Karpas-422 (cell line): ENCODE measurements around the gene RSU1. TPM values are rescaled to one million over a fixed set of nuclear protein-coding genes. Genes with fewer than 3 reads are reported as not detected.

Experiments
- DNase-seq: peaks from one replicate; pipeline ENCODE4 v3.0.0-alpha.2; 2015
- H2AFZ ChIP-seq: fragments of 200-600 bp; sonication (generic); 2 replicates; pipeline ENCODE4 v1.6.1; 2014; ENCODE audit warnings: antibody characterized with exemption, low read length, mixed read lengths
- H3K27ac ChIP-seq: fragments of 200-600 bp; sonication (generic); 2 replicates; pipeline ENCODE4 v1.5.1; 2014; ENCODE audit warnings: mild to moderate bottlenecking, low read length, moderate library complexity
- H3K27me3 ChIP-seq: fragments of 200-600 bp; sonication (generic); 2 replicates; pipeline ENCODE4 v1.6.1; 2014; ENCODE audit warnings: low read length, mixed read lengths
- H3K36me3 ChIP-seq: fragments of 200-600 bp; sonication (generic); 2 replicates; pipeline ENCODE4 v1.6.1; 2014; ENCODE audit warnings: low read length, mixed read lengths; ENCODE audit not compliant: insufficient read depth
- H3K4me1 ChIP-seq: fragments of 200-600 bp; sonication (generic); 2 replicates; pipeline ENCODE4 v1.6.1; 2014; ENCODE audit warnings: mild to moderate bottlenecking, low read length, mixed read lengths
- H3K4me2 ChIP-seq: fragments of 200-600 bp; sonication (generic); 2 replicates; pipeline ENCODE4 v1.6.1; 2014; ENCODE audit warnings: low read length, low read depth, mild to moderate bottlenecking; ENCODE audit not compliant: poor library complexity, severe bottlenecking
- H3K4me3 ChIP-seq: fragments of 200-600 bp; sonication (generic); 2 replicates; pipeline ENCODE4 v1.5.1; 2014; ENCODE audit warnings: mild to moderate bottlenecking, antibody characterized with exemption, low read length, mixed read lengths
- H3K79me2 ChIP-seq: fragments of 200-600 bp; sonication (generic); 2 replicates; pipeline ENCODE4 v1.6.1; 2014; ENCODE audit warnings: mild to moderate bottlenecking, low read length, mixed read lengths
- H3K9ac ChIP-seq: fragments of 200-600 bp; sonication (generic); 2 replicates; pipeline ENCODE4 v1.6.0; 2014; ENCODE audit warnings: low read length
- H3K9me2 ChIP-seq: fragments of 200-600 bp; sonication (generic), shearing (Covaris generic); replicated peaks from 2 replicates; pipeline ENCODE4 v1.6.0; 2014; ENCODE audit warnings: mild to moderate bottlenecking, low read length, moderate library complexity; ENCODE audit not compliant: insufficient read depth
- H3K9me3 ChIP-seq: fragments of 300-700, 200-600 bp; sonication (generic); 2 replicates; pipeline ENCODE4 v1.6.1; 2014; ENCODE audit warnings: low read length, mixed read lengths
- H4K20me1 ChIP-seq: fragments of 200-600 bp; sonication (generic); 2 replicates; pipeline ENCODE4 v1.6.1; 2014; ENCODE audit warnings: mild to moderate bottlenecking, antibody characterized with exemption, low read length, low read depth; ENCODE audit not compliant: insufficient read depth
- total RNA-seq: library from RNA; depleted of rRNA; stranded (reverse); fragments of >200 nt; shearing (Covaris generic); gene quantifications from 2 replicates; pipeline ENCODE4 v1.2.3, GENCODE V29; 2014; ENCODE audit warnings: low replicate concordance

RSU1 gene
- total RNA-seq, 1 experiment from 2014 or later: 83.9 TPM

GRCh38 chr10:16776896-16777295, 40.3 kb downstream of the RSU1 start:
- peak overlapping the region; percentile 9; the same call in 1 of the 2 replicates for H3K9ac ChIP-seq
- H3K27ac ChIP-seq: no peak overlapping the region
- no peak overlapping the region for H3K4me2 ChIP-seq

DNA sequence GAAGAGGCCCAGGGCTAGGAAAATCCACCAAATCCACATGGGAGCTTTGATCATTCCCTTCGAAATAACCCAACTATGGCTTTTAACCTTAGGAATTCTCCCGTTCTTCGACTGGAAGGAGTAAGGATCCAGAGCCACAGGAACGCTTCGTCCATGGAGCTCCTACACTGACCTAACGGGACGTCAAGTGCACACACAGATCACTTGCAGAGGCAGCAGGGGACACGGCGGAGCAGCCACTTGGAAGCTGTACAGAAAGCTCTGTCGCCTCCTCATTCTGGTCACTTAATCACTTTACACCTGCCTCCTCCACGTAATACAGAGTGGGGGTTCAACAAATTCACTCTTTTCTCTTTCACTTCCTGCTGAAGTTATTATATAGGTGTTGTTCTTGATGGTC, 43.9 kb downstream of the RSU1 start:
- H3K4me1 ChIP-seq: peaks cover 9% of the 10 kb centered on the region
- H2AFZ ChIP-seq: no peak overlapping the region
- H3K36me3 ChIP-seq: no peaks in the 10 kb centered on the region
- DNase-seq: no peak
- peaks cover 26% of the 10 kb centered on the region; the same call in 1 of the 2 replicates for H3K79me2 ChIP-seq
- H3K27ac ChIP-seq: no peak overlapping the region
- no peaks in the 10 kb centered on the region for H3K27me3 ChIP-seq
- H3K4me3 ChIP-seq: no peak overlapping the region
- H3K9me3 ChIP-seq: no peaks in the 10 kb centered on the region
- H3K9ac ChIP-seq: no peak overlapping the region
- H4K20me1 ChIP-seq: no peaks in the 10 kb centered on the region
- no peaks in the 10 kb centered on the region for H3K9me2 ChIP-seq
- no peak overlapping the region for H3K4me2 ChIP-seq

More at GRCh38 chr10:16776896-16777295, 40.3 kb downstream of the RSU1 start:
- no peaks in the 10 kb centered on the region for H3K36me3 ChIP-seq
- no peak for DNase-seq
- no peaks in the 10 kb centered on the region for H3K27me3 ChIP-seq
- H3K4me3 ChIP-seq: no peak overlapping the region
- H4K20me1 ChIP-seq: no peaks in the 10 kb centered on the region
- no peaks in the 10 kb centered on the region for H3K9me2 ChIP-seq
- H3K79me2 ChIP-seq: peaks cover 14% of the 10 kb centered on the region; the same call in 1 of the 2 replicates
- peaks cover 4% of the 10 kb centered on the region for H3K4me1 ChIP-seq
- H2AFZ ChIP-seq: no peak overlapping the region
- H3K9me3 ChIP-seq: no peaks in the 10 kb centered on the region

- Histone ChIP-seq H3K27me3 (no peaks in the 10 kb centered on the region), H3K27ac (no peak overlapping the region), H3K4me2 (no peak overlapping the region), H3K4me1 (peaks cover 11% of the 10 kb centered on the region), H4K20me1 (no peaks in the 10 kb centered on the region), H3K36me3 (no peaks in the 10 kb centered on the region), H2AFZ (no peak overlapping the region), H3K79me2 (peaks cover 33% of the 10 kb centered on the region), H3K9ac (no peak overlapping the region), H3K4me3 (no peak overlapping the region), H3K9me3 (no peaks in the 10 kb centered on the region), H3K9me2 (no peaks in the 10 kb centered on the region)
- no peak for DNase-seq
Observed at GRCh38 chr10:16770670-16771069, 46.6 kb downstream of the RSU1 start.

GRCh38 chr10:16770141-16770540, 47.1 kb downstream of the RSU1 start:
- Histone ChIP-seq H3K4me1 (peaks cover 16% of the 10 kb centered on the region), H3K27me3 (no peaks in the 10 kb centered on the region), H3K79me2 (peaks cover 31% of the 10 kb centered on the region), H3K4me3 (no peak overlapping the region), H2AFZ (no peak overlapping the region), H4K20me1 (no peaks in the 10 kb centered on the region), H3K4me2 (no peak overlapping the region), H3K9me3 (no peaks in the 10 kb centered on the region), H3K36me3 (no peaks in the 10 kb centered on the region), H3K9ac (no peak overlapping the region), H3K27ac (no peak overlapping the region), H3K9me2 (no peaks in the 10 kb centered on the region)
- DNase-seq: no peak

DNA sequence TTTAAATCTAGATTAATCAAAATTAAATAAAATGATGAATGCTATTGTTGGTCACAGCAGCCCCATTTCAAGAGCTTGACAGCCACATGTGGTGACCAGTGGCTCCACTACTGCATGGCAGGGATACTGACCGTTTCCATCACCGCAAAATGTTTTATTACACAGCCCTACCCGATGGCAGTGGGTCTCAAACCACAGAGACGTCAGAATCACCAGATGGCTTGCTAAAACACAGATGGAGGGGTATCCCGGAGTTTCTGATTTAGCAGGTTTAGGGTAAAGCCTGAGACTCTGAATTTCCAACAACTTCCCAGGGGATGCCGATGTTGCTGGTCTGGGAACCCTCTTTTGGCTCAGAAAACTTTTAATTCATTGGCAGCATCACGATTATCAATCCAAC, 47.9 kb downstream of the RSU1 start:
- no peak overlapping the region for H3K4me2 ChIP-seq
- peaks cover 16% of the 10 kb centered on the region for H3K4me1 ChIP-seq
- H3K9me3 ChIP-seq: no peaks in the 10 kb centered on the region
- H2AFZ ChIP-seq: no peak overlapping the region
- DNase-seq: no peak
- H3K27me3 ChIP-seq: no peaks in the 10 kb centered on the region
- no peaks in the 10 kb centered on the region for H3K9me2 ChIP-seq
- no peak overlapping the region for H3K27ac ChIP-seq
- H4K20me1 ChIP-seq: no peaks in the 10 kb centered on the region
- H3K79me2 ChIP-seq: peaks cover 33% of the 10 kb centered on the region
- H3K4me3 ChIP-seq: no peak overlapping the region
- no peaks in the 10 kb centered on the region for H3K36me3 ChIP-seq
- H3K9ac ChIP-seq: no peak overlapping the region

GRCh38 chr10:16768702-16769101, 48.5 kb downstream of the RSU1 start:
- no peaks in the 10 kb centered on the region for H3K27me3 ChIP-seq
- H3K9me3 ChIP-seq: no peaks in the 10 kb centered on the region
- H3K4me3 ChIP-seq: no peak overlapping the region
- DNase-seq: no peak
- H4K20me1 ChIP-seq: no peaks in the 10 kb centered on the region
- peaks cover 16% of the 10 kb centered on the region for H3K4me1 ChIP-seq
- H2AFZ ChIP-seq: no peak overlapping the region
- no peaks in the 10 kb centered on the region for H3K9me2 ChIP-seq
- H3K4me2 ChIP-seq: no peak overlapping the region
- H3K79me2 ChIP-seq: peaks cover 33% of the 10 kb centered on the region
- no peak overlapping the region for H3K27ac ChIP-seq
- H3K9ac ChIP-seq: no peak overlapping the region
- H3K36me3 ChIP-seq: no peaks in the 10 kb centered on the region

DNA sequence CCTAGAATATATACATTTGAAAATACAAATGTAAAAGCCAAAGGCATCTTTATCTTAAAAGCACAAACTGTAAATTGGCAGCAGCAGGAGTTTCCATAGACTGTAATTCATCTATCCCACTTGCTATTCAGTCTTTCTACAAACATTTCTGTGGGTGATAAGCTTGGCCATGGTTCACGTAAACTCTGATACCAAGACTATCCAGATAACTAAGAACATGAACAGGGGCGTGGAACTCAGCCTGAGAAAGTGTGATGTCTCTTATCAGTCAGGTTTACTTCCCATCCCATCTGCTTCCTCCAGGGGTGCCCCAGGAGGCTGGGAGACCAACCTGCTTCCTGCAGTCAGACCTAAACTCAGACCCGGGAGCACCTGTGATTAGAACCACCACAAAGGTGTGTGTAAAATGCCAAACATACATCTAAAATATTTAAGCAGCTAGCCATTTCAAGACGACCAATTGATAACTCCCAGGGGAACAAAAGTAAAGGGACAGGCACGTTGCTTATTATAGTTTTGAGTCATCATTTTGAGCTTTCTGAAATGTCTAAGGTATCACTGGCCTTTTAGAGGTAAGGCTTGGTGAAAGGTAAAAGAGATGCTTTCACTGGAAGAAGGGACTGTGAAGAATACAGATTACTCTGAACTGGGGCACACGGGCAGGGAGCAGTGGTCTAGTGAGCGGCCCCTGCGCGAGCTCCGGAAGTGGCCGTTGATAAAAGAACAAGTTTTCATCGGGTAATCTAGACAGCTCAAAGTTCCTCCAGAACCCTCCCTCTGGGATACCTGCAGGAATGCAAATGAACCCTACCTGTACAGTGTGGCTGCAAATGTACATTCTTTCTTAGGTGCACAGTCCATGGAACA, 51.5 kb downstream of the RSU1 start:
- no peak overlapping the region for H3K4me2 ChIP-seq
- H3K79me2 ChIP-seq: peaks cover 17% of the 10 kb centered on the region
- no peaks in the 10 kb centered on the region for H3K9me3 ChIP-seq
- no peaks in the 10 kb centered on the region for H3K27me3 ChIP-seq
- no peaks in the 10 kb centered on the region for H3K36me3 ChIP-seq
- DNase-seq: no peak
- peaks cover 11% of the 10 kb centered on the region for H3K4me1 ChIP-seq
- no peak overlapping the region for H3K9ac ChIP-seq
- no peak overlapping the region for H3K4me3 ChIP-seq
- H3K27ac ChIP-seq: no peak overlapping the region
- no peak overlapping the region for H2AFZ ChIP-seq
- no peaks in the 10 kb centered on the region for H4K20me1 ChIP-seq
- H3K9me2 ChIP-seq: no peaks in the 10 kb centered on the region

GRCh38 chr10:16761300-16761699, 55.9 kb downstream of the RSU1 start:
- Histone ChIP-seq H3K9me3 (no peaks in the 10 kb centered on the region), H3K4me3 (no peak overlapping the region), H3K36me3 (no peaks in the 10 kb centered on the region), H4K20me1 (no peaks in the 10 kb centered on the region), H3K27ac (no peak overlapping the region), H3K9ac (no peak overlapping the region), H3K9me2 (no peaks in the 10 kb centered on the region), H3K4me1 (peaks cover 11% of the 10 kb centered on the region), H2AFZ (no peak overlapping the region), H3K27me3 (no peaks in the 10 kb centered on the region), H3K4me2 (no peak overlapping the region), H3K79me2 (peaks cover 10% of the 10 kb centered on the region; the same call in 1 of the 2 replicates)
- DNase-seq: no peak
